ENCODE measurements around the gene ANKRD39. TPM values are rescaled to one million over a fixed set of nuclear protein-coding genes. Genes with fewer than 3 reads are reported as not detected.

ANKRD39 gene
- total RNA-seq, 2 experiments from 2014 or later: 22.6 TPM

DNA sequence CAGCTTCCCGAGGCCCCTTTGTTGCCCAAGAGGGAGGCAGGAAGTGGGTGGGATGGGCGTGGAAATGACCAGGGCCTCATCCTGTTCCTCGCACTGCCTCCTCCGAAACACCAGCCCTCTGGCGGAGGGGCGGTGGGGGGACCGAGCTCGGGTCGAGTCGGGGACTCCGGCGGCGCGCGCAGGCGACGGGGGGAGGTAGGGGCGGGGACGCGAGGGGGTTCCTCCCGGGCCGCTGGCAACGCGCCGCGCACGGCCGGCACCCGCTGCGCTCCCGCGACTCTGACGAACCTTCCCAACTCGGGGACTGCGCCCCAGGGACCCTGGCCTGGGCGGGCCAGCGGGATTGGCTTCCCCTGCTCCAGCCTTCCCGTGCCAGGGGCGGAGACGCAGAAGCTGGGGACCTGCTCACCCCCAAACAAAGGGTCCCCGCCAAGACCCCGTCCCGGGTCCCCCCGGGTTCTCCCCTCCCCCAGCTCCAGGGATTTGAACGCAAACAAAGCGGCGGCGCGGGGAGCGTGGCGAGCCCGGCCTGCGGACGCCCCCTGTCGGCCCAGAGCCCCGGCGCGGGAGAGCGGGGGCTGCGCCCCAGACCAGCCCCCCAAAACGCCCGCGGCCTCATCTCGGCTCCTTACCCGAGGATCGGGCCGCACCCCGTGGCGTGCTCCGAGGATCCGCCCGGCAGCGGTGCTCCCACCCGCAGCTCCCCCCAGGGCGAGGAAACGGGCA, 10.9 kb upstream of the ANKRD39 start:
- TF ChIP-seq, protein P1, sequence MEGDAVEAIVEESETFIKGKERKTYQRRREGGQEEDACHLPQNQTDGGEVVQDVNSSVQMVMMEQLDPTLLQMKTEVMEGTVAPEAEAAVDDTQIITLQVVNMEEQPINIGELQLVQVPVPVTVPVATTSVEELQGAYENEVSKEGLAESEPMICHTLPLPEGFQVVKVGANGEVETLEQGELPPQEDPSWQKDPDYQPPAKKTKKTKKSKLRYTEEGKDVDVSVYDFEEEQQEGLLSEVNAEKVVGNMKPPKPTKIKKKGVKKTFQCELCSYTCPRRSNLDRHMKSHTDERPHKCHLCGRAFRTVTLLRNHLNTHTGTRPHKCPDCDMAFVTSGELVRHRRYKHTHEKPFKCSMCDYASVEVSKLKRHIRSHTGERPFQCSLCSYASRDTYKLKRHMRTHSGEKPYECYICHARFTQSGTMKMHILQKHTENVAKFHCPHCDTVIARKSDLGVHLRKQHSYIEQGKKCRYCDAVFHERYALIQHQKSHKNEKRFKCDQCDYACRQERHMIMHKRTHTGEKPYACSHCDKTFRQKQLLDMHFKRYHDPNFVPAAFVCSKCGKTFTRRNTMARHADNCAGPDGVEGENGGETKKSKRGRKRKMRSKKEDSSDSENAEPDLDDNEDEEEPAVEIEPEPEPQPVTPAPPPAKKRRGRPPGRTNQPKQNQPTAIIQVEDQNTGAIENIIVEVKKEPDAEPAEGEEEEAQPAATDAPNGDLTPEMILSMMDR (IDR thresholded peaks at IDR 0.05): peak; percentile 62
- Mint-ChIP-seq H3K4me3 (peak overlapping the region; percentile 78), H3K4me1 (ENCODE audit: low read depth) (peaks cover 38% of the 10 kb centered on the region), H3K9me3 (no peaks in the 10 kb centered on the region), H3K27me3 (peaks cover 3% of the 10 kb centered on the region), H3K36me3 (ENCODE audit: low read depth) (peaks cover 8% of the 10 kb centered on the region), H3K27ac (peak overlapping the region; percentile 82)
- CTCF ChIA-PET: interaction anchor here (0.9 to 7.1 kb wide), 10 partner anchors 8 to 244 kb away, joined by 3 to 61 read pairs (median 5); partner anchors contain the start of genes ANKRD36 and ANKRD39
- POLR2A ChIA-PET: interaction anchor here (0.7 to 3.6 kb wide), 7 partner anchors 9 to 82 kb away, joined by 3 to 30 read pairs (median 3); partner anchors contain the start of gene ANKRD39
- intact Hi-C loops (cut with micrococcal nuclease): no loop called here
- peak; percentile 65 for ATAC-seq
- peak; percentile 81 for DNase-seq

DNA sequence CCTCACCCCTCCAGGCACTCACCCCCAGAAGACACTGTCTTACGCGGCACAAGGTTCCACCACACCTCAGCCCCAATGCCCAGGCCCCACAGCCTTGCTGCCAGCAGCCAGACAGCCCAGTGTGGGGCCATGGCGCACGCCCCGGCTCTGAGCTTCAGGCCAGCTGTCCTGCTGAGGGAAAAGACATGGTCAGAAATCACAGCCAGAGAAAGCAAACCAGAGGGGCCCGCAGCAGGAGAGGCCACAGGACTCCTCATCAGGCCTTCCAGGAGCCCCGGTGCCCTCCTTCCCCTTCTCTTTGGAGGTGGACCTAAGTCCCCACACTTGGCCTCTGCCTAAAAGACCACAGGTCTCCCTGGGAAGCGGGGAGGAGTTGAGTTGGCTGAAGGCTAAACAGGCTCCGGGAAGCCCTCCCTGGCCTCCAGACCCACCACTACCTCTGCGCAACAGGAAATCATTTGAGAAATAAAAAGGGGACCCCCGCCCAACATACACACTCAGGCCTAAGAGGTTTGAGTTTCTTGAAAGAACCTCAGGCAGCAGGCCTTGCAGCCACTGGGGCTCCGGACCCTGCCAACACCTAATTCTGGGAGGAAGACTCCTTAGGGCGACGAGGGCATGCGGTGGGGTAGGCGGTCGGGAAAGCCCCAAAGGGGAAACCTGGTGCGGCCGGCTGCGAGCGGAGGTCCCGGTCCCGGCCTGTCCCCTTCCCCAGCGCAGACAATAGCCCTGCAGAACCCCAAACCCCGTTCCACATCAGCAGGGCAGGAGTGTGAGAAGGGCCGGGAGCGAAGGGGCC, 10.1 kb upstream of the ANKRD39 start:
- POLR2A ChIA-PET: interaction anchor here (0.5 to 3.6 kb wide), 8 partner anchors 10 to 1684 kb away, joined by 3 to 30 read pairs (median 3); partner anchors contain the start of gene ANKRD39
- peaks cover 10% of the 10 kb centered on the region for H3K36me3 Mint-ChIP-seq (ENCODE audit: low read depth)
- H3K4me3 Mint-ChIP-seq: peak overlapping the region; percentile 78
- H3K27ac Mint-ChIP-seq: peak overlapping the region; percentile 82
- TF ChIP-seq, protein P1 (IDR thresholded peaks at IDR 0.05): no peak
- intact Hi-C loops (cut with micrococcal nuclease): no loop called here
- no peaks in the 10 kb centered on the region for H3K9me3 Mint-ChIP-seq
- peaks cover 3% of the 10 kb centered on the region for H3K27me3 Mint-ChIP-seq
- CTCF ChIA-PET: interaction anchor here (0.9 to 7.1 kb wide), 10 partner anchors 8 to 245 kb away, joined by 3 to 61 read pairs (median 5); partner anchors contain the start of genes ANKRD36 and ANKRD39
- peaks cover 30% of the 10 kb centered on the region for H3K4me1 Mint-ChIP-seq (ENCODE audit: low read depth)
- DNase-seq (no peak), ATAC-seq (peak; percentile 8)

DNA sequence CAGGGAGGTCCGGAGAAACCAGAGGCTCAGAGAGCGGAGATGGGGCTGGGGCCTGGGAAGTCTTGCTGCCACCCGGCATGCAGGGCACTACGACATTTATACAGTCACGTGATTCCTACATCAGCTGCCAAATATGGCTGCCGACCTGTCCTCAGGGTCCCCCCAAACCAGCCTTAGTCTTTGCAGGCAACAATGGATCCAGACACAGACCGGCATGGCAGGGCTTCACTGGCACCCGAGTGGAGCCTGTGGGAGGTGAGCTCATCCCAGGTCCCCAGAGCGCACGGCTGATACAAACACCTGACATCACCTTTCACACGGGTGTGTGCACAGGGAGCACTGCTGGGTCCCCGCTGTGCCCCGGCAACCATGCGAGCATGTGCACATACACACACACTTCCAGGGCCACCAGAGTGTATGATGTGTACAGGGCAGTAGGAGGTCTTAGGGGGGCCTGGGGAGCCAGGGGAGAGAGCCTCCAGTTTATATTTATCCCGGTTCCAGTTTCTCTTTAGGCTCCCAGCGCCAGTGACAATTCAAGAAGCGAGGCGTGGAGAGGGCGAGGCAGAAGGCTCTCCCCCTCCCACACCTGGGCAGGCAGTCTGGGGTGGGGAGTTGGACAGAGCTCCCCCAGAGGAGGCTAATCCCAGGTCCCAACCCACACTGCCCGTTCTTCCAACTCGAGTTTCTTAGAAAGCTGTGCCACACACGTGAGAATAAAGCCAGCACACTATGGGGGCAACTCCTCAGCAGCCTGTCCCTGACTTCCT, 9.4 kb upstream of the ANKRD39 start:
- Mint-ChIP-seq H3K27ac (peak overlapping the region; percentile 82), H3K4me1 (ENCODE audit: low read depth) (peaks cover 22% of the 10 kb centered on the region), H3K9me3 (no peaks in the 10 kb centered on the region), H3K27me3 (peaks cover 3% of the 10 kb centered on the region), H3K36me3 (ENCODE audit: low read depth) (peaks cover 10% of the 10 kb centered on the region), H3K4me3 (peak overlapping the region; percentile 78)
- TF ChIP-seq, protein P1 (IDR thresholded peaks at IDR 0.05): no peak
- POLR2A ChIA-PET: interaction anchor here (0.5 to 3.6 kb wide), 4 partner anchors 9 to 1685 kb away, joined by 3 to 30 read pairs (median 3); partner anchors contain the start of gene ANKRD39
- CTCF ChIA-PET: interaction anchor here (1.2 to 7.1 kb wide), 4 partner anchors 9 to 246 kb away, joined by 4 to 61 read pairs (median 24); partner anchors contain the start of genes ANKRD36 and ANKRD39
- no peak for DNase-seq
- ATAC-seq: no peak
- intact Hi-C loops (cut with micrococcal nuclease): no loop called here

DNA sequence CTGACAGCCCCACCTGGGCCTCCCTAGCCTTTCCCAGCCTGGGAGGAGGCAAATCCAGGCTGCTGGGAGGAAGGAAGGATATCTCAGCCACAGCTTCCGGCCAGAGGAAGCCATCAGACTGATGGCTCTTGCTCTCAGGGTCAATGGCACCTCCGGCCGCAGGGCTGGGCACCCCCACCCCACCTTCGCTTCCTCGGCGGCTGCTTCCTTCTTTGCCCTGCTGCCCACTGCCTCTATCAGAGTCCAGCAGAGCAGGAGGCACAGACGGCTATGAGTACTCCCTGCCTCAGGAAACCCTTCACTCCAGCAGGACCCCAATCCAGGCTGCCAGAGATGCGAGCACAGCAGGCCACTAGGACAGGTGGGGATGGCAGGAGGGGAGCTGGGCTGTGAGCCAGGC, 8.8 kb upstream of the ANKRD39 start:
- H3K4me1 Mint-ChIP-seq (ENCODE audit: low read depth): peaks cover 21% of the 10 kb centered on the region
- H3K36me3 Mint-ChIP-seq (ENCODE audit: low read depth): peaks cover 10% of the 10 kb centered on the region
- DNase-seq (no peak), ATAC-seq (no peak)
- ChIA-PET POLR2A (interaction anchor here (0.9 to 3.6 kb wide), 2 partner anchors 8 to 57 kb away, joined by 3 to 30 read pairs; partner anchors contain the start of gene ANKRD39), CTCF (interaction anchor here (4.5 to 7.1 kb wide), 2 partner anchors 9 to 86 kb away, joined by 38 to 61 read pairs; partner anchors contain the start of gene ANKRD39)
- intact Hi-C loops (cut with micrococcal nuclease): no loop called here
- H3K4me3 Mint-ChIP-seq: peak overlapping the region; percentile 78
- no peak overlapping the region for H3K27ac Mint-ChIP-seq
- no peaks in the 10 kb centered on the region for H3K9me3 Mint-ChIP-seq
- TF ChIP-seq, protein P1 (IDR thresholded peaks at IDR 0.05): no peak
- peaks cover 3% of the 10 kb centered on the region for H3K27me3 Mint-ChIP-seq
